Vagina (tissue), 2 donors: Measurements from ENCODE around the gene PGBD5. TPM values are rescaled to one million over a fixed set of nuclear protein-coding genes. Genes with fewer than 3 reads are reported as not detected.
A peak's percentile ranks its signal among the peaks of the same experiment; 100 is the strongest.

ENCODE experiments used
- DNase-seq, 2 donors: peaks; one replicate each; pipeline ENCODE4 v3.0.0-alpha.2; 2017; ENCODE audit errors: extremely low spot score in 2 of 2
- H3K27ac ChIP-seq: fragments of 200-600 bp; sonication (generic); one replicate; pipeline ENCODE4 v1.5.1; 2019
- H3K27me3 ChIP-seq: fragments of 200-600 bp; sonication (generic); one replicate; pipeline ENCODE4 v1.5.1; 2019
- H3K36me3 ChIP-seq, 2 donors: fragments of 200-600 bp; sonication (generic); one replicate each; pipeline ENCODE4 v1.5.1; 2017 to 2019
- H3K4me1 ChIP-seq: fragments of 200-600 bp; sonication (generic); one replicate; pipeline ENCODE4 v1.5.1; 2019
- H3K4me3 ChIP-seq, 2 donors: fragments of 200-600 bp; sonication (generic); 1 replicate in 1 of 2; 2 replicates in 1 of 2; pipeline ENCODE4 v1.5.1; 2016 to 2019
- H3K9me3 ChIP-seq: fragments of 200-600 bp; sonication (generic); one replicate; pipeline ENCODE4 v1.5.1; 2019
- POLR2A ChIP-seq, 2 donors: fragments of 450-650 bp; IDR thresholded peaks; one replicate each; pipeline ENCODE4 v1.6.1; 2017; ENCODE audit warnings: antibody characterized with exemption in 2 of 2, mild to moderate bottlenecking in 2 of 2, moderate library complexity in 2 of 2
- POLR2AphosphoS5 ChIP-seq, 2 donors: sonication (generic); formaldehyde crosslinking; IDR thresholded peaks; one replicate each; pipeline ENCODE4 v1.9.0; 2017; ENCODE audit warnings: antibody characterized with exemption in 2 of 2, mild to moderate bottlenecking in 2 of 2, low read depth in 1 of 2; ENCODE audit not compliant: insufficient read depth in 1 of 2
- intact Hi-C: fragments of 100-400 bp; cut with DNase I; formaldehyde crosslinking; loops from one replicate; pipeline ENCODE4 v1.15.1; 2023
- total RNA-seq: library from RNA; depleted of rRNA; stranded (reverse); fragments of >200 nt; gene quantifications from one replicate; pipeline ENCODE4 v1.2.3, GENCODE V29; 2016
- TF ChIP-seq, protein P1 (sequence below), 3 experiments: fragments of 450-650 bp in 2 of 3; fragments of 200-600 bp in 1 of 3; sonication (generic) in 1 of 3; IDR thresholded peaks; one replicate each; pipeline ENCODE4 v1.5.1; 2017 to 2019; ENCODE audit warnings: antibody characterized with exemption in 3 of 3, mild to moderate bottlenecking in 2 of 3, moderate library complexity in 2 of 3

Gene PGBD5
- total RNA-seq, 1 donor from 2014 or later = 0.98 TPM

DNA sequence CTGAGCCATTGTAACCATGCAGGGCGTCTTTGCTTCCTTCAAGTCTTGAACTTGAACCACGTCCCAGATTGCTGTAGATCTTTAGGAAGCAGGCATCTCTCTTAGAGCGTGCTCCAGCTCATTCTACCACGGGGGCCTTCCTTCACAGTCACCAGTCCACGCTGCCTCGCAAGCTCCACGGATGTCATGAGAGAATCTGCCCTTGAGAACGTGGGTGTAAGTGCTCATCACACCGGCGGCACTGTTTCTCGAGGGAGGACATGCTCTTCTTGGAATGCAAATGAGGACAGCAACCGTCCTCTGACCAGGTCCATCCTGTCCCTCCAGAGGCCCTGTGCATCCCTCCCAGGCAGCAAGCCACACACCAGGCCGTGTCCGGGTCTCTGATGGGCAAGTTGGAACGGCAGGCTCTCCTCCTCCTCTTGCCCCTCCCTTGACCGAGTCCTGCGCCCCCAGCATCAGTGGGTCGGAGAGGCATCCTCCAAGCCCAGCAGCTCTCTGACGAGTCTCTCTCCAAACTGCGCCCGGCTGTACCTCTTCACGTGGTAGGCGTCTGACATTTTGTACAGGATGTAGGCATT, 103.1 kb downstream of the PGBD5 start:
- no peak overlapping the region for H3K27ac ChIP-seq
- no peaks in the 10 kb centered on the region for H3K9me3 ChIP-seq
- no peak for TF ChIP-seq POLR2A (IDR thresholded peaks at IDR 0.05)
- no peak for TF ChIP-seq POLR2AphosphoS5 (IDR thresholded peaks at IDR 0.05; ENCODE audit: insufficient read depth in 1 of 2, low read depth in 1 of 2)
- TF ChIP-seq, protein P1, sequence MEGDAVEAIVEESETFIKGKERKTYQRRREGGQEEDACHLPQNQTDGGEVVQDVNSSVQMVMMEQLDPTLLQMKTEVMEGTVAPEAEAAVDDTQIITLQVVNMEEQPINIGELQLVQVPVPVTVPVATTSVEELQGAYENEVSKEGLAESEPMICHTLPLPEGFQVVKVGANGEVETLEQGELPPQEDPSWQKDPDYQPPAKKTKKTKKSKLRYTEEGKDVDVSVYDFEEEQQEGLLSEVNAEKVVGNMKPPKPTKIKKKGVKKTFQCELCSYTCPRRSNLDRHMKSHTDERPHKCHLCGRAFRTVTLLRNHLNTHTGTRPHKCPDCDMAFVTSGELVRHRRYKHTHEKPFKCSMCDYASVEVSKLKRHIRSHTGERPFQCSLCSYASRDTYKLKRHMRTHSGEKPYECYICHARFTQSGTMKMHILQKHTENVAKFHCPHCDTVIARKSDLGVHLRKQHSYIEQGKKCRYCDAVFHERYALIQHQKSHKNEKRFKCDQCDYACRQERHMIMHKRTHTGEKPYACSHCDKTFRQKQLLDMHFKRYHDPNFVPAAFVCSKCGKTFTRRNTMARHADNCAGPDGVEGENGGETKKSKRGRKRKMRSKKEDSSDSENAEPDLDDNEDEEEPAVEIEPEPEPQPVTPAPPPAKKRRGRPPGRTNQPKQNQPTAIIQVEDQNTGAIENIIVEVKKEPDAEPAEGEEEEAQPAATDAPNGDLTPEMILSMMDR (IDR thresholded peaks at IDR 0.05) = no peak
- intact Hi-C loops = no loop called here
- no peak overlapping the region for H3K4me3 ChIP-seq
- H3K36me3 ChIP-seq = no peaks in the 10 kb centered on the region
- no peak for DNase-seq
- H3K4me1 ChIP-seq = no peaks in the 10 kb centered on the region
- H3K27me3 ChIP-seq = no peaks in the 10 kb centered on the region

DNA sequence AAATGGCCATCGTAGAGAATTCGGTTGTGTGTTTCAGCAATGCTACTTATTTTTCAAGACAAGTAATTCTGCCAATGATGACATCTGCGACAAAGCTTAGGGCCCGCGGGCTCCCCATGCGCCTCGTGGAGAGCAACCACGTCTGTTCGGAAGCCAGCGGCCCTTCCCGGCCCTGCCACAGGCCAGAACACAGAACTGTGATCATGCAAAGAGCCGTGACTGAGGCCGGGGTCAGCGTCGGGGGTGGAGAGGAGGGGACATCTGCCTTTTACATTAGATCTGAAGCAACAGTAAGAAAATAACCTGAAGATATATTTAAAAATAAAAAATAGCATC, 103.7 kb downstream of the PGBD5 start:
- intact Hi-C loops = no loop called here
- no peak for DNase-seq
- Histone ChIP-seq H3K4me3 (no peak overlapping the region), H3K27ac (peak overlapping the region; percentile 39), H3K36me3 (no peaks in the 10 kb centered on the region), H3K9me3 (no peaks in the 10 kb centered on the region), H3K27me3 (no peaks in the 10 kb centered on the region), H3K4me1 (no peaks in the 10 kb centered on the region)
- TF ChIP-seq, protein P1 (IDR thresholded peaks at IDR 0.05) = no peak
- TF ChIP-seq POLR2AphosphoS5 (IDR thresholded peaks at IDR 0.05; ENCODE audit: insufficient read depth in 1 of 2, low read depth in 1 of 2) = no peak
- no peak for TF ChIP-seq POLR2A (IDR thresholded peaks at IDR 0.05)

DNA sequence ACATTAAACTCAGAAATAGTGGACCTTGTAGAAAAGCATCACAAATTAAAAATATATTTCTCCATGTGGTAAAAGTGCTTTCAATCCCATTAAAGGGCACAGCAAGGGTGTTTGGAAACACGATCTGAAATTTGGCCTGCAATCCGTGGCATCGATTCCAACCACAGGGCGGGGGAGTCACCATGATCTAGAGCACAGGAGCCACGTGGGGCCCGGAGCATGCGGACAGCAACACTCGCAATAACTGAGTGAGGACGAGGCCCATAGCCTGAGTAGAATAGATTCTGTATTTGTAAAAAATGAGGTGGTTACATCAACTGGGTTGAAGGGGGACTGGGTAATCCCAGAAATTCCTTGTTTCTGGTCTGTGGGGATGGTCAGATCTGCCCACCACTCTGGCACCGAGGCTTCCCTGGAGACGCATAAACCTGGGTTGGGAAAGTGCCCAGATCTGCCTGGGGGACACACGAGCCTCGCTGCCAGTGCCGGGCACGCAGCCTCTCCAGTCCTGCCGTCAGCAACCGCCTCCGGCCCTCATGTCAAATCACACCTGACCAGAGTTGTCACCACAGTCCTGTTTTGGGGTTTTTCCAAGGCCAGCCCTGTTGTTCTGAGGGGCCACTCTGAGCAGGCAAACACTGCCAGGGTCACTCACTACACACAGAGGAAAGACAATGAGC, 104.3 kb downstream of the PGBD5 start:
- TF ChIP-seq, protein P1 (IDR thresholded peaks at IDR 0.05) = no peak
- peak in 1 of 2 donors; percentile 34 for TF ChIP-seq POLR2AphosphoS5 (IDR thresholded peaks at IDR 0.05; ENCODE audit: insufficient read depth in 1 of 2, low read depth in 1 of 2)
- H3K4me3 ChIP-seq = no peak overlapping the region
- H3K4me1 ChIP-seq = no peaks in the 10 kb centered on the region
- no peak for DNase-seq
- H3K9me3 ChIP-seq = no peaks in the 10 kb centered on the region
- intact Hi-C loops = no loop called here
- no peaks in the 10 kb centered on the region for H3K27me3 ChIP-seq
- peak overlapping the region; percentile 39 for H3K27ac ChIP-seq
- no peaks in the 10 kb centered on the region for H3K36me3 ChIP-seq

DNA sequence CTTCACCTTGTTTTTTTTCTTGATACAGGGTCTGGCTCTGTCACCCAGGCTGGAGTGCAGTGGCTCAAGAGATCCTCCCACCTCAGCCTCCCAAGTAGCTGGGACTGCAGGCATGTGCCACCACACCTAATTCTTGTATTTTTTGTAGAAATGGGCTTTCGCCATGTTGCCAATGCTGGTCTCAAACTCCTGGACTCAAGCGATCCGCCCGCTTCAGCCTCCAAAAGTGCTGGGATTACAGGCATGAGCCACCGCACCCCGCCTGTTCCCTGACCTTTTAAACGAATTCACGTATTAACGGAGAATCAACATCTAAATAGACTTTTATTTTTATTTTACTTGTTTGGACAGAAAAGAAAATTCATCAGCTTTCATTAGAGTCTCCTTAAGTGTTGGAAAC, 104.8 kb downstream of the PGBD5 start:
- DNase-seq = no peak
- H3K27me3 ChIP-seq = no peaks in the 10 kb centered on the region
- H3K4me1 ChIP-seq = no peaks in the 10 kb centered on the region
- intact Hi-C loops = no loop called here
- TF ChIP-seq, protein P1 (IDR thresholded peaks at IDR 0.05) = no peak
- TF ChIP-seq POLR2A (IDR thresholded peaks at IDR 0.05) (no peak), POLR2AphosphoS5 (IDR thresholded peaks at IDR 0.05; ENCODE audit: insufficient read depth in 1 of 2, low read depth in 1 of 2) (no peak)
- no peaks in the 10 kb centered on the region for H3K9me3 ChIP-seq
- no peak overlapping the region for H3K4me3 ChIP-seq
- peak overlapping the region; percentile 39 for H3K27ac ChIP-seq
- H3K36me3 ChIP-seq = no peaks in the 10 kb centered on the region

DNA sequence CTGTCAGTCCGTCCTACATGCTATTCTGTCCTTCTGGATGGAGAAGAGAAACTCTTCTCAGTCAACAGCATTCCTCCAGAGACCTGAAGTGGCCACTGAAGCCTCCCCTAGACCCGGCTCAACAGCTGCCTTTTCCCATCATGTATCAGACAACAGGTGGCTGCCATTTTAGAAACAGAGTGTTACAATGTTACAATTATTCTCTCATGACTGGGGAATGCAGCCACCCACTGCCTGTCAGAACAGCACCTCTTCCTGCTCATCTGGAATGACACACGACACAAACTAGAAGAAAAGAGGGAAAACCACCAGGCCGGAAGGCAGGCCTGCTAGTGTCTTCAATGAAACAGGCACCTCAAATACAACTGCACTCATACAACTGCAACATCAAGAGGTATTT, 105.3 kb downstream of the PGBD5 start:
- H3K27ac ChIP-seq = no peak overlapping the region
- no peaks in the 10 kb centered on the region for H3K36me3 ChIP-seq
- no peak overlapping the region for H3K4me3 ChIP-seq
- no peaks in the 10 kb centered on the region for H3K4me1 ChIP-seq
- H3K9me3 ChIP-seq = no peaks in the 10 kb centered on the region
- TF ChIP-seq, protein P1 (IDR thresholded peaks at IDR 0.05) = no peak
- TF ChIP-seq POLR2A (IDR thresholded peaks at IDR 0.05) = no peak
- TF ChIP-seq POLR2AphosphoS5 (IDR thresholded peaks at IDR 0.05; ENCODE audit: insufficient read depth in 1 of 2, low read depth in 1 of 2) = no peak
- intact Hi-C loops = no loop called here
- H3K27me3 ChIP-seq = no peaks in the 10 kb centered on the region
- no peak for DNase-seq
